Fibroblast of lung (primary cell): ENCODE data around the gene KCNA3.

Experiments
- EZH2 ChIP-seq: IDR thresholded peaks from 2 replicates; pipeline ENCODE4 v1.5.1; 2012; ENCODE audit warnings: low read length, control low read depth, mild to moderate bottlenecking; ENCODE audit errors: missing control alignments
- TF ChIP-seq, protein P1 (sequence below), 2 donors: IDR thresholded peaks in 1 of 2; conservative IDR thresholded peaks in 1 of 2; 1 replicate in 1 of 2; 2 replicates in 1 of 2; pipeline ENCODE4 v1.5.1; 2011 to 2012; ENCODE audit warnings: low read length in 2 of 2, control low read depth in 1 of 2, inconsistent platforms in 1 of 2, low read depth in 1 of 2, mild to moderate bottlenecking in 1 of 2

DNA sequence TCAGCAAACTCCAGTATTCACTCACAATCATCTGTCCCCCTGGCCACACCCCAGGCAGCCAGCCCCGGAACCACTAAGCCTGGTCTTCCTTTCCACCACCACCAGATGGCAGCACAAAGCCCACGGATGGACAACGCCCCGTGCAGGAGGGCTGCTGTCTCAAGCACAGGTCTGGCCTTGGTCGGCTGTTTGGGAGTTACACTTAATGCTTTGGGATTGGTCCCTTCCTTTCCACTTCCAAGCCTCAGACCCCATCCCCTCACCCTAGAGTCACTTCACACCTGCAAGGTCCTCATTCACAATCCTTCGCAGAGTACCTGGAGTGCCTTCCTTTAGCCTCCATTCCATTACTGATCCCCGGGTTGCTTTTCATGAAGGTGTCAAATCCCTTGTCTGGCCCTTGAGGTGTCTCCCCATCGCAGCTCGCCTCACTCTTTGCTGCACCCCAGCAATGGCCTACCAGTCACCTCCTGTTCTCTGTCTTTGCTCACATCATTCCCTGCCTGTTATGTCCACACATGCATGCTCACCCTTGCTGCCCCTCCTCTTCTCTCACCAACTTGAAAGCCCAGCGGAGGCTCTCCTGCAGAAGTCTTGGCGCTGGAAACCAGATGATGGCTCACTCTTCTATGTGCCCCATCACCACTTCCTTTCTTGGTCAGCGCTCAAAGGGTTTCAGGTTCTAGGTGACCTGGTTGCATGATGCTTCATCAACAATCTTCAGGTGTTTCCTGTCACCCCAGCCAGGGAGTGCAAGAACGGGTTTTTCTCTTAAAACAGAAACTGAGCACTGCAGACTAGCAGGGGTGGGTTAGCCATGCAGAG lies 43.7 kb downstream of the KCNA3 start:
- TF ChIP-seq, protein P1, sequence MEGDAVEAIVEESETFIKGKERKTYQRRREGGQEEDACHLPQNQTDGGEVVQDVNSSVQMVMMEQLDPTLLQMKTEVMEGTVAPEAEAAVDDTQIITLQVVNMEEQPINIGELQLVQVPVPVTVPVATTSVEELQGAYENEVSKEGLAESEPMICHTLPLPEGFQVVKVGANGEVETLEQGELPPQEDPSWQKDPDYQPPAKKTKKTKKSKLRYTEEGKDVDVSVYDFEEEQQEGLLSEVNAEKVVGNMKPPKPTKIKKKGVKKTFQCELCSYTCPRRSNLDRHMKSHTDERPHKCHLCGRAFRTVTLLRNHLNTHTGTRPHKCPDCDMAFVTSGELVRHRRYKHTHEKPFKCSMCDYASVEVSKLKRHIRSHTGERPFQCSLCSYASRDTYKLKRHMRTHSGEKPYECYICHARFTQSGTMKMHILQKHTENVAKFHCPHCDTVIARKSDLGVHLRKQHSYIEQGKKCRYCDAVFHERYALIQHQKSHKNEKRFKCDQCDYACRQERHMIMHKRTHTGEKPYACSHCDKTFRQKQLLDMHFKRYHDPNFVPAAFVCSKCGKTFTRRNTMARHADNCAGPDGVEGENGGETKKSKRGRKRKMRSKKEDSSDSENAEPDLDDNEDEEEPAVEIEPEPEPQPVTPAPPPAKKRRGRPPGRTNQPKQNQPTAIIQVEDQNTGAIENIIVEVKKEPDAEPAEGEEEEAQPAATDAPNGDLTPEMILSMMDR (conservative IDR thresholded peaks at IDR 0.05 in 1 of 2, IDR thresholded peaks at IDR 0.05 in 1 of 2; ENCODE audit: low read depth in 1 of 2, low read length in 2 of 2): peak; percentile 88 to 94
- no peak for TF ChIP-seq EZH2
